GM21423 (cell line): ENCODE data around the gene CGNL1.
A peak's percentile ranks its signal among the peaks of the same experiment; 100 is the strongest.

Experiments used
- ATAC-seq: cut with Tn5 transposase; IDR thresholded peaks from one replicate; pipeline ENCODE4 v1.9.1; 2021; ENCODE audit warnings: mild to moderate bottlenecking, moderate library complexity; ENCODE audit not compliant: unreplicated experiment

CGNL1 gene

GRCh38 chr15:57542505-57542817 lies 166.2 kb downstream of the CGNL1 start:
- no peak for ATAC-seq

- no peak for ATAC-seq
These were observed 168.7 kb downstream of the CGNL1 start for GRCh38 chr15:57544848-57545480.

- ATAC-seq = no peak
These were observed 169.7 kb downstream of the CGNL1 start for GRCh38 chr15:57545995-57546394.

DNA sequence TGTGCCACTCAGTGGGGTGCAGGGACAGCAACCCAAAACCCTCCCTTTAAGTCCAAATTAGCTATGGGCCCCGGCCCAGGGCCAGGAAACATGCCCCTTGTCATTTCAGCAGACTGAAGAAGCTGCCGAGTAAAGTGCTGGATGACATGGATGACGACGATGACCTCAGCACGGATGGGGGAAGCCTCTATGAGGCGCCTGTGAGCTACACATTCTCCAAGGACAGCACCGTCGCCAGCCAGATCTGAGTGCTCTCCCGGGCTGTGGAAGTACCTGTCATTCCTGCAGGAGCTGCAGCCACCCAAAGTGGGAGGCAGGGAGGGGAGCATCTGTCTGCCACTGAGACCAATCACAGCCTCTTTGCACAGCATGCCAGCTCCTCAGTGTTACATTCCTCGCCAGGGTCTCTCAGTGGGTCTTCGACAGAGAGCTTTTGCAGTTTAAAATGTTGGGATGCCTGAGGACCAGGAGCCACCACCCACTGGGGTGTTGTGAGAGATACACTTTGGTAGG lies 171.0 kb downstream of the CGNL1 start:
- no peak for ATAC-seq

DNA sequence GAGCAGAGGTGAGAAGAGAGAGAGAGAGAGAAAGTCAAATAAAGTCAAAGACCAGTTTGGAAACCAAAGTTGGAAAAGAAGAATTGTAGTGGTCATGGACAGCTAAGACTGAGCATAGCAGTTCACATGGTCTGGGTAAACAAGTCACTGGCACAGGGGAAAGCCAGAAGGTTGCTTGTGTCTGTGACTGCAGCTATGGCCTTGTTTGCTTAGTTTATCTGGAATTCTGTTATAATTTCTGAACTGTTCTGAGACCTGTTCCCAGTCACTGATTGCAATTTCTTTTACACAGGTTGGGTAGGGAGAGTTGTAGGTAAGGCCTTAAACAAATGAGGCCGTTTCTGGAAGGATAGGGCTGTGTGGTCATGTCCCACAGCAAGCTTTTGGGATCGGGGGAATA lies 172.0 kb downstream of the CGNL1 start:
- ATAC-seq = no peak

GRCh38 chr15:57548835-57549234 lies 172.5 kb downstream of the CGNL1 start:
- ATAC-seq = no peak

GRCh38 chr15:57549935-57550334 lies 173.6 kb downstream of the CGNL1 start:
- ATAC-seq = no peak

DNA sequence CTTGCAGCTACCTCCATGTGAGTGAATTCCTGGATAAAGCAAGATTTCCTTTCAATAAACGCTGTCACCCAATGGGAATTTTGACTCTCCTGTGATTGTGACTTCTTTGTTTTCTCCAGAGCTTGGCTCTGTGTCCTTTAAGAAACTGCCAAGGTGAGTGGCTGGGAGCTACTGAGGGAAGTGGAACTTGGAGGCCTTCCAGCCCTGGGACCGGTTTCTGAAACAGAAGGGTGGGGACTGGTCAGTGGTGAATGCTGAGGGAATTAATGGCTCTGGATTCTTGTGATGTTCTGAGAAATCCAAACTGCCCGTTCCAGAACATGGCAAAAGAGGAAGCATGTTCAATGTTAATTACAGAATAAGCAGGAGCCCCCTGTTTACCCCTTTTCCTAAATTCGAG lies 174.3 kb downstream of the CGNL1 start:
- ATAC-seq = no peak

DNA sequence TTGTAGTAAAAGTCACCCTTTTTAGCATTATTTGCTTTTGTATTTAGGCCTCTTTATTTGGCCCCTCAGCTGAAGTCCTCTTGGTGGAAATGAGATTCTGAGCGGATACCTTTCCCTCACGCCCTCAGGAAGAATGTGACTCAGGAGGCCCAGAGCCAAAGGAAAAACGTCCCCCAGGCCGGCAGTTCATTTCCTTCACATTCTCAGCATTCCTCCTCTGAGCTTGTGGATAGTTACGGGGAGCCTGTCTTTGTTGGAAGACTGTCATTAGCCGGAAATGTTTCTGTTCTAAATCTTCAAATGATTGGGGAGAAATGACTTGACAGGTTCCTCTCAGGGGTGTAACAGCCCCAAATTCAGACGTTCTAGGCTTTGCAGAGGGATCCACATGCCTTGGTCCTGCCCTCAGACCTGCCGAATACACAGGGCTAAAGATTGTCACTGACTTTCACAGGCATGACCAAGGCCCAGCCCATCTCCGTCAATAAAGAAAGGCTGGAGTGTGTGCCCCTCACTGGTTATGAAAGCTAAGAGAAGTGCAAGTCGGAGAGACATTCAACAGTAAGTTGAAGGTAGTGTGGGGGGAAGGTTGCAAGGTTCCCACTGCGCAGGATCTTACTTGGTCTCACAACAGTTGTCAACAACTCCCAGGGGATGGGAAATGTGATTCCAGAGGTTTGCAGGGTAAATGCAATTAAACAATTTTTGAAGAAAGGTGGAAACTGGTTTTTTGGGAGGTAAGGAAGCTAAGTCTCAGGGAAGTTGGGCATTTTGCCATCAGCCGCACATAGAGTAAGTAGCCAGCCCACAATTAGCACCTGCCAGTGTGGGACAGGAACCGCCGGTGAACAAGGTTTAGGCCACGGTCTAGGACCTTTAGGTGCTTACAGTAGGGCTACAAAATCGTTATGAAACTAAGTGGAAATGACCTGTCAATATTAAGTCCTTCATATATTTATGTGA lies 175.7 kb downstream of the CGNL1 start:
- ATAC-seq = no peak

GRCh38 chr15:57552678-57553334 lies 176.5 kb downstream of the CGNL1 start:
- no peak for ATAC-seq

- ATAC-seq = no peak
These were observed 177.2 kb downstream of the CGNL1 start for GRCh38 chr15:57553526-57553925.

GRCh38 chr15:57554063-57554811 lies 177.9 kb downstream of the CGNL1 start:
- no peak for ATAC-seq

- ATAC-seq = no peak
These were observed 178.5 kb downstream of the CGNL1 start for GRCh38 chr15:57554812-57555179.

DNA sequence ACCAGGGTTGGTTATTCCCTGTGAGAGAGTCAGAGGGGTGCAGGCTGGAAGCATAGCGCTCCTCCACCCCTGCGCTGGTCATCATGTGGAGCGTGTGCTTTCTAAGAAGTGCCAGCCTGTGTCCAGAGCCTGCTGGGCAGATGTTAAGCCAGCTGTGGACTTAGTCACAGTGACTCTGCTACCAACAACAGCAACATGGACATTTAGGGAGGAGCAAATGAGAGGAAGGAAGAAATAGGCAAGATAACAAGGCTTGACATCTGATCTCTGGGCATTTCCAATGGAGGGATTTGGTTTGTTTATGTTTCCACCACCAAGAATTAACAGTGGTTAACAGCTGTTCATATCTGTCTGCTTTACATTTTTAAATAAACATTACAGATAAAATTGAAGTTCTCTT lies 179.0 kb downstream of the CGNL1 start:
- ATAC-seq = no peak

DNA sequence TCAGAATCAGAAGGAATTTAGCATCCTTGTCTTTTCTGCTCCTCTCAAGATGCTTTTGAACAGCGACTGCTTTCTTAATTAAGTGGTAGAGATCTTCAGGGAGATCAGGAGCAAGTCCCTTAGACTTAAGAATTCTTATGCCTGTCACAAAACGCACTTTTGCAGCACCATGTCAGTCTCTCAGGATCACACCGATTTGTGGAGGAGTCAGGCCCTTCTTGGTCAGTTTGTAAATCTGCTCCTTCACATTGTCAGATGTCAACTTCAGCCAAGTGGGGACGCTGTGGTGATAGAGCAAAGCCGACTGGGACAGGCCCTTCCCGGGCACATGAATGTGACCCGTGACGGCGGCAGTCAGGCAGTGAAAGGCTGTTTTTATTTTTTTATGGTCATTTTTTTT lies 179.7 kb downstream of the CGNL1 start:
- ATAC-seq = no peak

GRCh38 chr15:57557267-57557666 lies 181.0 kb downstream of the CGNL1 start:
- no peak for ATAC-seq

DNA sequence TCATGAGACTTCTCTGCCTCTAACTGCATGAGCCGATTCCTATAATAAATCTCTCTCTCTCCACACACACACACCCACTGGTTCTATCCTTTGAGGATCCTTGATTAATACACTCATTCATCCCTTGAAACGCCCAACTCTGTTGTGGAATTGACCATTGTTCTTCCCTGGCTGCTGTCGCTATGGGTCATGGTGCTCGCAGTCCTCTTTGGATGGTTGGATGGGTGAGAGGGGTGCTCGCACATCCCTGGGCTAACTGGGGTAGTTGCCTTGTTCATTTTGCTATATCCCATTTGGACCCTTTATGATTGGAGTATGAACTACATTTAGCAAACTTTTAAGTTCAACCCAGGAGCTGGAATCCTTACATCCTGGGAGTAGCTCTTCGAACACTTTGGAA lies 181.5 kb downstream of the CGNL1 start:
- ATAC-seq = no peak

GRCh38 chr15:57559875-57560274 lies 183.6 kb downstream of the CGNL1 start:
- no peak for ATAC-seq

DNA sequence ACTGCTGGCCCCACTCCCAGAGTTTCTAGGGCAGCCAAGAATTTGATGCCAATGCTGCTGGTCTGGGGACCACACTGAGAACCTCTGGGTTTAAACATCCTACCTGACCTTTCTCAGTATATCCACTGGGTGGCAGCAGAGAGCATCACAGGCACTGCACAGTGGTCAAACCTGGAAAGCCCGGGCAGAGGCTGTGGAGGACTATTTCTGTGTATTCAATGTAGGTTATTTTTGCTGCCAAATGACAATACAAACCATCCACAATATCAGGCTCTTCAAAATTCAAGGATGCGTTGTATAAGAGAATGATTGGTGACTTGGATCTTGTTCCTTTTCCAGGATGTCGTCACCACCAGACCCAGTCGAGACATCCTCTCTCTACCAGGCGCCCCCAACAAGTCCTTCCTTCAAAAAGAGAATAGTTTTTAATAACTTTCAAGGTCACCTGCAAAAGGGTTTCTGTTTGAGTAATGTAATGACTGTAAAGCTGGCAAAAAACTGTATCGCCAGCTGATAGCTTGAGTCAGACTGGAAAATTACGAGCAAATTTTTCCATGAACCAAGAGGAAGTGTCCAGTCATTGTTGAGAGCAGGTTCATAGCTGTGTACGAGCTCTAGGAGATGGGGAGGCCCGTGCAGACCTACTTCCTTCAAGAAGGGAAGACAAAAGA lies 184.9 kb downstream of the CGNL1 start:
- peak; percentile 72 for ATAC-seq

- no peak for ATAC-seq
These were observed 186.0 kb downstream of the CGNL1 start for GRCh38 chr15:57562196-57562769.
